Suprapubic skin (tissue), 4 donors: ENCODE measurements around the gene MTMR2. TPM values are rescaled to one million over a fixed set of nuclear protein-coding genes. Genes with fewer than 3 reads are reported as not detected.
A peak's percentile ranks its signal among the peaks of the same experiment; 100 is the strongest.

ENCODE experiments used
- DNase-seq, 2 donors: peaks; one replicate each; pipeline ENCODE4 v3.0.0-alpha.2; 2019; ENCODE audit warnings: low spot score in 2 of 2
- H3K27ac ChIP-seq: fragments of 200-600 bp; sonication (generic); one replicate; pipeline ENCODE4 v1.5.1; 2019
- H3K27me3 ChIP-seq: fragments of 200-600 bp; sonication (generic); one replicate; pipeline ENCODE4 v1.5.1; 2019
- H3K36me3 ChIP-seq: fragments of 200-600 bp; sonication (generic); one replicate; pipeline ENCODE4 v1.5.1; 2019
- H3K4me1 ChIP-seq: fragments of 200-600 bp; sonication (generic); one replicate; pipeline ENCODE4 v1.5.1; 2019
- H3K4me3 ChIP-seq: fragments of 200-600 bp; sonication (generic); one replicate; pipeline ENCODE4 v1.5.1; 2019; ENCODE audit warnings: mild to moderate bottlenecking
- H3K9me3 ChIP-seq: fragments of 200-600 bp; sonication (generic); one replicate; pipeline ENCODE4 v1.5.1; 2019
- EP300 ChIP-seq: sonication (generic); formaldehyde crosslinking; IDR thresholded peaks from one replicate; pipeline ENCODE4 v1.6.1; 2017; ENCODE audit warnings: antibody characterized with exemption
- POLR2A ChIP-seq, 2 donors: fragments of 450-650 bp; IDR thresholded peaks; one replicate each; pipeline ENCODE4 v1.6.1; 2017; ENCODE audit warnings: antibody characterized with exemption in 2 of 2, mild to moderate bottlenecking in 2 of 2, moderate library complexity in 2 of 2
- POLR2AphosphoS5 ChIP-seq, 3 donors: sonication (generic); formaldehyde crosslinking; IDR thresholded peaks; one replicate each; pipeline ENCODE4 v1.6.1; 2017; ENCODE audit warnings: antibody characterized with exemption in 3 of 3
- WGBS: methylation state at CpG from one replicate; pipeline ENCODE4 v1.1.5; 2018; 5-methylcytosine and 5-hydroxymethylcytosine counted together
- total RNA-seq, 4 donors: library from RNA; depleted of rRNA; stranded (reverse); fragments of >200 nt; gene quantifications; one replicate each; pipeline ENCODE4 v1.1.0, GENCODE V29; 2016
- TF ChIP-seq, protein P1 (sequence below), 2 donors: fragments of 200-600 bp in 1 of 2; fragments of 450-650 bp in 1 of 2; sonication (generic) in 1 of 2; IDR thresholded peaks; one replicate each; pipeline ENCODE4 v1.5.1; 2016 to 2019; ENCODE audit warnings: antibody characterized with exemption in 2 of 2, mild to moderate bottlenecking in 1 of 2, moderate library complexity in 1 of 2

Gene MTMR2
- total RNA-seq, 4 donors from 2014 or later = 13.4 to 16.4 (median 15.0) TPM

DNA sequence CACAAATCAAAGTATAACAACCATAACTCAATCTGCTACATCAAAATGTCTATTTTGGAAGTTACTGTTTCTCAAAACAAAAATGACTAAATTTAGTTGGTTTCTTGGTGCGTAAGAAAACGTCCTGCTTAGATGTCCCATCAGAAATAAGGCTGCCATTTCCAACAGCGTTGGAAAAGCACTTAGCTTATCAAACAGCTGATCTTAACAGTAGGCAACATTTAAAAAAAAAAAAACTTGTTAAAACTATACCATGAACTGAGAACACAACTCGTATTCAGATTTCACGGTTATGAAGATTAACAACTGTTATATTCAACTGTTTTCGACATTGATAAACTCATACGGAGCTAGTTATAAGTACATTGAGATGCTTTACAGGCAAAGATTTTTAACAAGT lies 131.2 kb downstream of the MTMR2 start:
- no peak for DNase-seq
- no peak overlapping the region for H3K4me3 ChIP-seq
- 90% methylated on average over 7 of the region's 7 CpGs for WGBS
- H3K27ac ChIP-seq = no peak overlapping the region
- no peaks in the 10 kb centered on the region for H3K9me3 ChIP-seq
- H3K27me3 ChIP-seq = no peaks in the 10 kb centered on the region
- H3K4me1 ChIP-seq = peaks cover 25% of the 10 kb centered on the region
- TF ChIP-seq EP300 (no peak), POLR2A (IDR thresholded peaks at IDR 0.05) (no peak), POLR2AphosphoS5 (IDR thresholded peaks at IDR 0.05) (no peak)
- TF ChIP-seq, protein P1, sequence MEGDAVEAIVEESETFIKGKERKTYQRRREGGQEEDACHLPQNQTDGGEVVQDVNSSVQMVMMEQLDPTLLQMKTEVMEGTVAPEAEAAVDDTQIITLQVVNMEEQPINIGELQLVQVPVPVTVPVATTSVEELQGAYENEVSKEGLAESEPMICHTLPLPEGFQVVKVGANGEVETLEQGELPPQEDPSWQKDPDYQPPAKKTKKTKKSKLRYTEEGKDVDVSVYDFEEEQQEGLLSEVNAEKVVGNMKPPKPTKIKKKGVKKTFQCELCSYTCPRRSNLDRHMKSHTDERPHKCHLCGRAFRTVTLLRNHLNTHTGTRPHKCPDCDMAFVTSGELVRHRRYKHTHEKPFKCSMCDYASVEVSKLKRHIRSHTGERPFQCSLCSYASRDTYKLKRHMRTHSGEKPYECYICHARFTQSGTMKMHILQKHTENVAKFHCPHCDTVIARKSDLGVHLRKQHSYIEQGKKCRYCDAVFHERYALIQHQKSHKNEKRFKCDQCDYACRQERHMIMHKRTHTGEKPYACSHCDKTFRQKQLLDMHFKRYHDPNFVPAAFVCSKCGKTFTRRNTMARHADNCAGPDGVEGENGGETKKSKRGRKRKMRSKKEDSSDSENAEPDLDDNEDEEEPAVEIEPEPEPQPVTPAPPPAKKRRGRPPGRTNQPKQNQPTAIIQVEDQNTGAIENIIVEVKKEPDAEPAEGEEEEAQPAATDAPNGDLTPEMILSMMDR (IDR thresholded peaks at IDR 0.05) = no peak
- no peaks in the 10 kb centered on the region for H3K36me3 ChIP-seq

DNA sequence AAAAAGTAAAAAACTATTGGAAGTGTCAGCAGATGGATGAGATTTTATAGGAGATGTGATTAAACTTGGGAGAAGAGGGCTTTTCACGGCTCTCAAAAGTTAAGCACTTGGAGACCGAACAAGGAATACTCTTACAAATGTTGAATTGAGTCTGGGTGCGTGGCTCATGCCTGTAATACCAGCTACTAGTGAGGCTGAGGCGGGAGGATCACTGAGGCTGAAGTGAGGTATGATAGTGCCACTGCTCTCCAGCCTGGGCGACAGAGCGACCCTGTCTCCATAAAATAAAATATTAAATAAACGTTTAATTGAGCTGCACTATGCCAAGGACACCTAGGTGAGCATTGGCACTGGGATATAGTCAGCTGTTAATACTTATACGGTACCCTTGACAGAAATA lies 131.7 kb downstream of the MTMR2 start:
- 84% methylated on average over 8 of the region's 8 CpGs for WGBS
- H3K4me3 ChIP-seq = no peak overlapping the region
- no peak overlapping the region for H3K27ac ChIP-seq
- no peaks in the 10 kb centered on the region for H3K9me3 ChIP-seq
- no peaks in the 10 kb centered on the region for H3K27me3 ChIP-seq
- H3K36me3 ChIP-seq = peaks cover 3% of the 10 kb centered on the region
- peaks cover 25% of the 10 kb centered on the region for H3K4me1 ChIP-seq
- no peak for TF ChIP-seq POLR2A (IDR thresholded peaks at IDR 0.05)
- TF ChIP-seq EP300 = no peak
- TF ChIP-seq, protein P1 (IDR thresholded peaks at IDR 0.05) = no peak
- TF ChIP-seq POLR2AphosphoS5 (IDR thresholded peaks at IDR 0.05) = no peak
- no peak for DNase-seq

- Histone ChIP-seq H3K36me3 (peaks cover 8% of the 10 kb centered on the region), H3K9me3 (no peaks in the 10 kb centered on the region), H3K4me3 (peak overlapping the region; percentile 77), H3K27ac (no peak overlapping the region), H3K27me3 (no peaks in the 10 kb centered on the region), H3K4me1 (peaks cover 25% of the 10 kb centered on the region)
- TF ChIP-seq, protein P1 (IDR thresholded peaks at IDR 0.05) = no peak
- TF ChIP-seq POLR2AphosphoS5 (IDR thresholded peaks at IDR 0.05) (no peak), POLR2A (IDR thresholded peaks at IDR 0.05) (no peak), EP300 (no peak)
- DNase-seq = no peak
- 52% methylated on average over 8 of the region's 8 CpGs for WGBS
Measured at GRCh38 chr11:95791709-95792033, 132.2 kb downstream of the MTMR2 start.

GRCh38 chr11:95790933-95791708 lies 132.8 kb downstream of the MTMR2 start:
- WGBS = 9% methylated on average over 28 of the region's 29 CpGs
- TF ChIP-seq EP300 = no peak
- no peak for TF ChIP-seq POLR2AphosphoS5 (IDR thresholded peaks at IDR 0.05)
- TF ChIP-seq POLR2A (IDR thresholded peaks at IDR 0.05) = no peak
- TF ChIP-seq, protein P1 (IDR thresholded peaks at IDR 0.05) = no peak

GRCh38 chr11:95790123-95790932 lies 133.6 kb downstream of the MTMR2 start, which contains the start of gene CEP57:
Gene CEP57 (plus strand): TSS chr11:95790498. CDS start chr11:95790699, 201 bp downstream.
- H3K27me3 ChIP-seq = no peaks in the 10 kb centered on the region
- WGBS = under 1% methylated on average over 35 of the region's 55 CpGs

More at GRCh38 chr11:95790933-95791708, 132.8 kb downstream of the MTMR2 start:
- no peaks in the 10 kb centered on the region for H3K27me3 ChIP-seq
- H3K4me3 ChIP-seq = peak overlapping the region; percentile 77
- peak overlapping the region; percentile 99 for H3K27ac ChIP-seq
- H3K4me1 ChIP-seq = peaks cover 25% of the 10 kb centered on the region
- peaks cover 10% of the 10 kb centered on the region for H3K36me3 ChIP-seq
- H3K9me3 ChIP-seq = no peaks in the 10 kb centered on the region
- DNase-seq = peak; percentile 80 to 85

More at GRCh38 chr11:95790123-95790932, 133.6 kb downstream of the MTMR2 start, which contains the start of gene CEP57:
- Histone ChIP-seq H3K4me3 (peak within 1 kb of the TSS; percentile 77), H3K4me1 (peaks cover 25% of the 10 kb centered on the region), H3K9me3 (no peaks in the 10 kb centered on the region), H3K36me3 (peaks cover 11% of the 10 kb centered on the region), H3K27ac (peak within 1 kb of the TSS; percentile 99)
- DNase-seq = peak; percentile 97 to 98
- TF ChIP-seq POLR2AphosphoS5 (IDR thresholded peaks at IDR 0.05) (no peak), EP300 (no peak), POLR2A (IDR thresholded peaks at IDR 0.05) (peak; percentile 48 to 54)
- TF ChIP-seq, protein P1 (IDR thresholded peaks at IDR 0.05) = no peak
